GM12878 (cell line): ENCODE data around the gene DNTT. TPM values are rescaled to one million over a fixed set of nuclear protein-coding genes. Genes with fewer than 3 reads are reported as not detected.

ENCODE experiments used
- ATAC-seq: fragments of 200-7000 bp; cut with Tn5 transposase; 3 replicates; pipeline ENCODE4 v1.9.1; 2020; ENCODE audit warnings: mild to moderate bottlenecking, moderate library complexity
- BruUV-seq: library from RNA; stranded (reverse); fragments of 400-500 nt; replicated peaks from 2 replicates; lab custom pipeline; 2021; lab: Mats Ljungman, UMichigan
- CTCF ChIA-PET: fragments of 300-600 bp; sonication (Branson Sonifier 250); formaldehyde crosslinking; extraction: SDS; loops from one replicate; lab custom pipeline; 2021; ENCODE audit warnings: inconsistent platforms; lab: Yijun Ruan, JAX
- POLR2A ChIA-PET: fragments of 350-600 bp; formaldehyde crosslinking; extraction: SDS; loops from one replicate; lab custom pipeline; 2021; ENCODE audit warnings: inconsistent platforms; lab: Charles Lee
- RAD21 ChIA-PET: fragments of 300-600 bp; sonication (Branson Sonifier 250); formaldehyde crosslinking; loops from one replicate; lab custom pipeline; 2023; ENCODE audit warnings: antibody characterized with exemption; ENCODE audit not compliant: unreplicated experiment; lab: Charles Lee
- SMC1A ChIA-PET: fragments of 300-600 bp; sonication (Branson Sonifier 250); formaldehyde crosslinking; loops from one replicate; lab custom pipeline; 2023; ENCODE audit not compliant: unreplicated experiment, uncharacterized antibody; lab: Charles Lee
- DNase-seq: peaks from one replicate; pipeline ENCODE4 v3.0.0-alpha.2; 2011; ENCODE audit warnings: low read depth, low spot score
- FAIRE-seq: peaks from 3 replicates; lab custom pipeline; 2011; peaks lifted over from hg19 to GRCh38; lab: Jason Lieb, UNC
- H2AFZ ChIP-seq: 2 replicates; pipeline ENCODE4 v1.6.0; 2011; ENCODE audit warnings: low read depth, low read length, control low read depth; ENCODE audit not compliant: control insufficient read depth
- H3K27ac ChIP-seq: 2 replicates; pipeline ENCODE4 v1.5.1; 2011; ENCODE audit warnings: control low read depth; ENCODE audit not compliant: control insufficient read depth, insufficient read depth
- H3K27me3 ChIP-seq, 2 experiments: replicated peaks in 1 of 2; 2 replicates each; pipeline versions ENCODE4 v1.6.0 to v1.6.1; 2011; ENCODE audit warnings: low read length in 1 of 2; ENCODE audit not compliant: control insufficient read depth in 2 of 2, insufficient read depth in 2 of 2
- H3K36me3 ChIP-seq, 2 experiments: 2 replicates each; pipeline ENCODE4 v1.5.1; 2011; ENCODE audit warnings: low read length in 1 of 2; ENCODE audit not compliant: control insufficient read depth in 2 of 2, insufficient read depth in 2 of 2
- H3K4me1 ChIP-seq: 2 replicates; pipeline ENCODE4 v1.6.1; 2011; ENCODE audit warnings: mild to moderate bottlenecking, low read length, moderate library complexity, mixed read lengths; ENCODE audit not compliant: control insufficient read depth, insufficient read depth
- H3K4me2 ChIP-seq: 2 replicates; pipeline ENCODE4 v1.6.0; 2011; ENCODE audit warnings: control low read depth; ENCODE audit not compliant: control insufficient read depth, insufficient read depth
- H3K4me3 ChIP-seq: fragments of 200-600 bp; sonication (generic); 2 replicates; pipeline ENCODE4 v1.5.1; 2016
- H3K79me2 ChIP-seq: 2 replicates; pipeline ENCODE4 v1.6.0; 2011; ENCODE audit warnings: low read length; ENCODE audit not compliant: control insufficient read depth, insufficient read depth
- H3K9ac ChIP-seq: 2 replicates; pipeline ENCODE4 v1.8.0; 2011; ENCODE audit warnings: low read length, control low read depth, mixed read lengths; ENCODE audit not compliant: control insufficient read depth, insufficient read depth
- H3K9me3 ChIP-seq: replicated peaks from 3 replicates; pipeline ENCODE4 v1.5.1; 2011; ENCODE audit warnings: mild to moderate bottlenecking, low read length; ENCODE audit not compliant: control insufficient read depth, insufficient read depth
- H4K20me1 ChIP-seq: 2 replicates; pipeline ENCODE4 v1.6.0; 2011; ENCODE audit not compliant: control insufficient read depth, insufficient read depth
- CHD2 ChIP-seq: IDR thresholded peaks from 2 replicates; pipeline ENCODE4 v1.6.1; 2011; ENCODE audit warnings: low read depth, low read length, improper control_type of control experiment, borderline replicate concordance
- IKZF2 ChIP-seq, 2 experiments: fragments of 450-650 bp; IDR thresholded peaks; 2 replicates each; pipeline ENCODE4 v1.6.1; 2017; ENCODE audit warnings: mild to moderate bottlenecking in 2 of 2, moderate library complexity in 2 of 2
- JUNB ChIP-seq: IDR thresholded peaks from 2 replicates; pipeline ENCODE4 v1.6.1; 2016; ENCODE audit warnings: antibody characterized with exemption, mild to moderate bottlenecking
- NR2F1 ChIP-seq: fragments of 450-650 bp; conservative IDR thresholded peaks from 2 replicates; pipeline ENCODE4 v1.6.1; 2017; ENCODE audit warnings: mild to moderate bottlenecking
- RAD21 ChIP-seq: IDR thresholded peaks from 2 replicates; pipeline ENCODE4 v1.6.1; 2011; ENCODE audit warnings: mild to moderate bottlenecking, low read depth, low read length, moderate library complexity; ENCODE audit not compliant: insufficient read depth
- RELA ChIP-seq: fragments of 450-650 bp; IDR thresholded peaks from 2 replicates; pipeline ENCODE4 v1.8.0; 2014; ENCODE audit warnings: borderline replicate concordance; ENCODE audit not compliant: partially characterized antibody
- SMARCA5 ChIP-seq: fragments of 450-650 bp; IDR thresholded peaks from 2 replicates; pipeline ENCODE4 v1.6.1; 2017; ENCODE audit warnings: mild to moderate bottlenecking
- SREBF2 ChIP-seq: IDR thresholded peaks from 2 replicates; pipeline ENCODE4 v1.6.1; 2012; ENCODE audit warnings: mild to moderate bottlenecking, low read length
- SUPT20H ChIP-seq: IDR thresholded peaks from 2 replicates; pipeline ENCODE4 v1.6.1; 2011; ENCODE audit warnings: low read depth, mild to moderate bottlenecking, low read length, moderate library complexity, borderline replicate concordance; ENCODE audit not compliant: control insufficient read depth
- WGBS: methylation state at CpG from one replicate; pipeline ENCODE4 v1.1.6; 2016; ENCODE audit warnings: low lambda C conversion rate; ENCODE audit not compliant: insufficient replicate concordance, insufficient coverage; ENCODE audit errors: missing lambda C conversion rate; 5-methylcytosine and 5-hydroxymethylcytosine counted together
- in situ Hi-C: fragments of 300-500 bp; cut with MboI; formaldehyde crosslinking; loops from 9 replicates; pipeline ENCODE4 v1.14.3; 2018; ENCODE audit warnings: mixed read lengths
- intact Hi-C: fragments of 100-400 bp; cut with micrococcal nuclease; formaldehyde crosslinking; loops from one replicate; pipeline ENCODE4 v1.14.2; 2022; ENCODE audit not compliant: unreplicated experiment
- polyA plus RNA-seq, 11 experiments: library from polyadenylated mRNA; depleted of rRNA in 4 of 11; unstranded in 6 of 11; stranded (reverse) in 5 of 11; fragments of >200 nt; fragmentation: Nextera tagmentation in 4 of 11; fragmentation: Illumina TruSeq in 1 of 11; extraction: Ambion mirVana in 4 of 11; extraction: Trizol in 1 of 11; gene quantifications; 1 replicate in 1 of 11; 2 replicates in 10 of 11; pipeline versions ENCODE4 v1.2.1 to v1.2.3, GENCODE V29; 2011 to 2016; ENCODE audit warnings: inconsistent platforms in 2 of 11, missing spikeins in 2 of 11, low read depth in 1 of 11
- total RNA-seq, 4 experiments: library from RNA; depleted of rRNA in 3 of 4; stranded (reverse); fragments of >200 nt in 3 of 4; fragmentation: Illumina TruSeq in 1 of 4; extraction: Trizol in 1 of 4; gene quantifications; 2 replicates each; pipeline versions ENCODE4 v1.2.1 to v1.2.3, GENCODE V29; 2013 to 2021
- TF ChIP-seq, protein P1 (sequence below): fragments of 450-650 bp; IDR thresholded peaks from 2 replicates; pipeline ENCODE4 v1.6.1; 2017; ENCODE audit warnings: borderline replicate concordance
- TF ChIP-seq, protein P2 (sequence below): fragments of 450-650 bp; IDR thresholded peaks from 2 replicates; pipeline ENCODE4 v1.6.1; 2017; ENCODE audit warnings: mild to moderate bottlenecking, low read depth, inconsistent platforms; ENCODE audit not compliant: poor library complexity, severe bottlenecking

The DNTT gene
- total and polyA plus RNA-seq, 10 of the 15 experiments (the other 5 are each of a cell fraction or from before 2014, with no cell fraction given): 0.06 to 0.13 (median 0.09) TPM; not detected in 5

DNA sequence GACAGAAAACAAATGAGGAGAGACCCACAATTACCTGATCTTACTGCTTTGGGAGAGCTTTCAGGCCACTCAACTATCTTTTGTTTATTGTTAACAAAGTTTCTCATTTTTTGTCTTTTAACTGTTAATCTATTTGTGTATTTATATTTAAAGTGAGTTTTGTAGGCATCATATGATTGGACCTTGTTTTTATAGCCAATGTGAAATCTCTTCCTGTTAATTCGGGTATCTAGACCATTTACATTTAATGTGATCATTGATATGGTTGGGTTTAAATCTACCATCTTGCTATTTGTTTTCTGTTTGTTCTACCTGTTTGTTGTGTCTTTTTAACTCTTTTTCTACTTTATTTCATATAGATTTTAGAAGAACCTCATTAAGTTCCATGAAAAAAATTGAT is 42.1 kb downstream of the DNTT start:
- ChIA-PET POLR2A (no interaction called here), SMC1A (no interaction called here), RAD21 (no interaction called here), CTCF (interaction anchor here (2.7 to 3.6 kb wide), 2 partner anchors 12 to 25 kb away, joined by 13 to 18 read pairs; no protein-coding TSS in a partner anchor)
- DNase-seq: no peak
- H3K4me2 ChIP-seq: no peak overlapping the region
- no peaks in the 10 kb centered on the region for H3K4me1 ChIP-seq
- H4K20me1 ChIP-seq: no peaks in the 10 kb centered on the region
- FAIRE-seq: no peak
- in situ Hi-C loops: no loop called here
- intact Hi-C loops: no loop called here
- no peak overlapping the region for H3K9ac ChIP-seq
- H3K79me2 ChIP-seq: no peaks in the 10 kb centered on the region
- H3K9me3 ChIP-seq: peaks cover 8% of the 10 kb centered on the region; the same call in 1 of the 3 replicates
- ATAC-seq: no peak
- no peaks in the 10 kb centered on the region for H3K27me3 ChIP-seq
- no peak overlapping the region for H3K27ac ChIP-seq
- H2AFZ ChIP-seq: no peak overlapping the region
- no peaks in the 10 kb centered on the region for H3K36me3 ChIP-seq
- WGBS: 33% methylated on average over 1 of the region's 1 CpG
- no peak overlapping the region for H3K4me3 ChIP-seq
- BruUV-seq: no TSS peak
- no peak for TF ChIP-seq NR2F1
- TF ChIP-seq, protein P1, sequence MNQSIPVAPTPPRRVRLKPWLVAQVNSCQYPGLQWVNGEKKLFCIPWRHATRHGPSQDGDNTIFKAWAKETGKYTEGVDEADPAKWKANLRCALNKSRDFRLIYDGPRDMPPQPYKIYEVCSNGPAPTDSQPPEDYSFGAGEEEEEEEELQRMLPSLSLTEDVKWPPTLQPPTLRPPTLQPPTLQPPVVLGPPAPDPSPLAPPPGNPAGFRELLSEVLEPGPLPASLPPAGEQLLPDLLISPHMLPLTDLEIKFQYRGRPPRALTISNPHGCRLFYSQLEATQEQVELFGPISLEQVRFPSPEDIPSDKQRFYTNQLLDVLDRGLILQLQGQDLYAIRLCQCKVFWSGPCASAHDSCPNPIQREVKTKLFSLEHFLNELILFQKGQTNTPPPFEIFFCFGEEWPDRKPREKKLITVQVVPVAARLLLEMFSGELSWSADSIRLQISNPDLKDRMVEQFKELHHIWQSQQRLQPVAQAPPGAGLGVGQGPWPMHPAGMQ: no peak
- TF ChIP-seq JUNB: no peak
- no peak for TF ChIP-seq IKZF2 (IDR thresholded peaks at IDR 0.05)
- no peak for TF ChIP-seq SREBF2
- TF ChIP-seq, protein P2, sequence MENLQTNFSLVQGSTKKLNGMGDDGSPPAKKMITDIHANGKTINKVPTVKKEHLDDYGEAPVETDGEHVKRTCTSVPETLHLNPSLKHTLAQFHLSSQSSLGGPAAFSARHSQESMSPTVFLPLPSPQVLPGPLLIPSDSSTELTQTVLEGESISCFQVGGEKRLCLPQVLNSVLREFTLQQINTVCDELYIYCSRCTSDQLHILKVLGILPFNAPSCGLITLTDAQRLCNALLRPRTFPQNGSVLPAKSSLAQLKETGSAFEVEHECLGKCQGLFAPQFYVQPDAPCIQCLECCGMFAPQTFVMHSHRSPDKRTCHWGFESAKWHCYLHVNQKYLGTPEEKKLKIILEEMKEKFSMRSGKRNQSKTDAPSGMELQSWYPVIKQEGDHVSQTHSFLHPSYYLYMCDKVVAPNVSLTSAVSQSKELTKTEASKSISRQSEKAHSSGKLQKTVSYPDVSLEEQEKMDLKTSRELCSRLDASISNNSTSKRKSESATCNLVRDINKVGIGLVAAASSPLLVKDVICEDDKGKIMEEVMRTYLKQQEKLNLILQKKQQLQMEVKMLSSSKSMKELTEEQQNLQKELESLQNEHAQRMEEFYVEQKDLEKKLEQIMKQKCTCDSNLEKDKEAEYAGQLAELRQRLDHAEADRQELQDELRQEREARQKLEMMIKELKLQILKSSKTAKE: no peak
- TF ChIP-seq SMARCA5: no peak
- TF ChIP-seq RELA: no peak
- no peak for TF ChIP-seq RAD21
- no peak for TF ChIP-seq CHD2
- TF ChIP-seq SUPT20H: no peak
